Aorta (tissue), 5 donors: ENCODE results near the gene HDGF. TPM values are rescaled to one million over a fixed set of nuclear protein-coding genes. Genes with fewer than 3 reads are reported as not detected.

ENCODE experiments used
- ATAC-seq: fragments of 200-7000 bp; cut with Tn5 transposase; one replicate; pipeline ENCODE4 v1.9.1; 2022; ENCODE audit warnings: moderate library complexity; ENCODE audit not compliant: low FRiP score
- DNase-seq, 2 donors: peaks; one replicate each; pipeline ENCODE4 v3.0.0-alpha.2; 2020
- H3K27ac ChIP-seq, 2 donors: one replicate each; pipeline ENCODE4 v1.5.1; 2013; ENCODE audit warnings: low read length in 2 of 2, mild to moderate bottlenecking in 2 of 2, moderate library complexity in 2 of 2, control low read depth in 1 of 2, inconsistent platforms in 1 of 2, low read depth in 1 of 2
- H3K27me3 ChIP-seq, 2 donors: one replicate each; pipeline ENCODE4 v1.6.1; 2013; ENCODE audit warnings: control low read depth in 1 of 2, low read length in 1 of 2, mild to moderate bottlenecking in 1 of 2, moderate library complexity in 1 of 2; ENCODE audit not compliant: insufficient read depth in 2 of 2, control insufficient read depth in 1 of 2
- H3K36me3 ChIP-seq, 2 donors: one replicate each; pipeline ENCODE4 v1.6.1; 2013; ENCODE audit warnings: control low read depth in 1 of 2, low read length in 1 of 2, mild to moderate bottlenecking in 1 of 2; ENCODE audit not compliant: insufficient read depth in 2 of 2, control insufficient read depth in 1 of 2
- H3K4me1 ChIP-seq, 2 donors: one replicate each; pipeline ENCODE4 v1.6.1; 2013; ENCODE audit warnings: low read length in 2 of 2, control low read depth in 1 of 2, mild to moderate bottlenecking in 1 of 2, moderate library complexity in 1 of 2; ENCODE audit not compliant: insufficient read depth in 2 of 2, control insufficient read depth in 1 of 2
- H3K4me3 ChIP-seq, 2 donors: one replicate each; pipeline ENCODE4 v1.5.1; 2013; ENCODE audit warnings: low read length in 2 of 2, control low read depth in 1 of 2, mild to moderate bottlenecking in 1 of 2
- H3K9me3 ChIP-seq: one replicate; pipeline ENCODE4 v1.6.1; 2013; ENCODE audit warnings: mild to moderate bottlenecking, low read length; ENCODE audit not compliant: control insufficient read depth
- WGBS, 2 donors: extraction: QIAGEN DNeasy Blood & Tissue Kit; methylation state at CpG; one replicate each; pipeline ENCODE4 v1.1.7; 2013; 5-methylcytosine and 5-hydroxymethylcytosine counted together
- intact Hi-C, 2 donors: fragments of 100-400 bp; cut with DNase I; formaldehyde crosslinking; loops; one replicate each; pipeline versions ENCODE4 v1.14.2 to v1.15.0; 2022
- polyA plus RNA-seq, 2 donors: library from polyadenylated mRNA; stranded (reverse); fragments of 200-250 nt; gene quantifications; one replicate each; pipeline ENCODE4 v1.2.3, GENCODE V29; 2013
- total RNA-seq, 2 donors: library from RNA; stranded (reverse); fragmentation: NEBNext Ultra II Directional; extraction: Animal tissue kit (Norgen Biotek cat#: 25700); gene quantifications; one replicate each; pipeline ENCODE4 v1.2.1, GENCODE V29; 2021
- donor health status: healthy with polysubstance abuse.
- donor health status: Bipolar disorder and iron deficiency.
- donor health status: DM: no; HTN: no; CAD: no.
- donor health status: DM: no; HTN: no; CAD: no.
- donor health status: DM: yes; HTN: yes; CAD: no.

Gene HDGF
- total and polyA plus RNA-seq, 4 donors = 94.9 to 135 (median 116) TPM

DNA sequence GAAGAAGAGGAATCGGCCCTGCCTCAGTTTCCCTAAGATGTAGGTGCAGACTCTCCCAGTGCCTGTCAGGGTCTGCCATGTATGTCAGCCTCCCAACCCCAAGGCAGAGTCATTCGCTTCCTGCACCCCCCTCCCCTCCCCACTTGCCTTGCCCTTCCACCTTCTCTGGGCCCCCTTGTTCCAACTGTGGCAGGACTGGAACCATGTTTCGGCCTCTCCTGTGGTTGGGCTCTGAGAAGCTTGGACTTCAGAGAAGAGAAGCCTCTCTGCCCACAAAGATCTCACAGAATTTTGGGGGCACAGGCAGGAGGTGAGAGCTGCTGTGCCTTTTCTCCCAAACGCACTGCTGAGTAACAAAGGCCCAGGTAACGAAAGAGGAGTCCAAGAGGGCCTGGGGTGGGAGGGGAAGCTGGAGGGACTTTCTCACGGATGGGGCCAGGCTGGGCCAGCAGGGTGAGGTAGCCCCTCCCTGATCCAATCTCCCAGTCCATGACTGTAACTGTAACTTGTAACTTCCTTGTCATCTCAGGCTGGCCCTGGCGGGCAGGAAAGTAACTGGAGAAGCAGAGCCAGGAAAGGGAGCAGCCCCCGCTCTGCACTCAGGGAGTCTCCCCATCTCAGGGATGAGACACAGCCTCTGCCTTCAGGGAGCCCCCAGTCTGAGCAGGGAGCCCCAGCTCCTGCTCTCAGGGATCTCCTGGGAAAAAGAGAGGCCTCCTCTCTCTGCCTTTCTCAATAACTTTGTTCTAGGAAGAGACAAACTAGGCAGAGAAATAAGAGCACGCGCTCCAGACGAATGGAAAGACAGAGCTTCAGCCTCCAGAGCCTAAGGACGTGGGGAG lies 57.4 kb downstream of the HDGF start:
- Histone ChIP-seq H3K36me3 (no peaks in the 10 kb centered on the region), H3K9me3 (no peaks in the 10 kb centered on the region), H3K4me3 (no peak overlapping the region), H3K4me1 (no peaks in the 10 kb centered on the region), H3K27me3 (no peaks in the 10 kb centered on the region), H3K27ac (no peak overlapping the region)
- intact Hi-C loops = loop anchor here in 1 of 2 donors (10.0 kb wide), 1 partner anchor 191 kb away; no protein-coding TSS in a partner anchor
- 81 to 82% methylated on average over 12 of the region's 12 CpGs for WGBS, 2 donors
- ATAC-seq = no peak
- DNase-seq = no peak

DNA sequence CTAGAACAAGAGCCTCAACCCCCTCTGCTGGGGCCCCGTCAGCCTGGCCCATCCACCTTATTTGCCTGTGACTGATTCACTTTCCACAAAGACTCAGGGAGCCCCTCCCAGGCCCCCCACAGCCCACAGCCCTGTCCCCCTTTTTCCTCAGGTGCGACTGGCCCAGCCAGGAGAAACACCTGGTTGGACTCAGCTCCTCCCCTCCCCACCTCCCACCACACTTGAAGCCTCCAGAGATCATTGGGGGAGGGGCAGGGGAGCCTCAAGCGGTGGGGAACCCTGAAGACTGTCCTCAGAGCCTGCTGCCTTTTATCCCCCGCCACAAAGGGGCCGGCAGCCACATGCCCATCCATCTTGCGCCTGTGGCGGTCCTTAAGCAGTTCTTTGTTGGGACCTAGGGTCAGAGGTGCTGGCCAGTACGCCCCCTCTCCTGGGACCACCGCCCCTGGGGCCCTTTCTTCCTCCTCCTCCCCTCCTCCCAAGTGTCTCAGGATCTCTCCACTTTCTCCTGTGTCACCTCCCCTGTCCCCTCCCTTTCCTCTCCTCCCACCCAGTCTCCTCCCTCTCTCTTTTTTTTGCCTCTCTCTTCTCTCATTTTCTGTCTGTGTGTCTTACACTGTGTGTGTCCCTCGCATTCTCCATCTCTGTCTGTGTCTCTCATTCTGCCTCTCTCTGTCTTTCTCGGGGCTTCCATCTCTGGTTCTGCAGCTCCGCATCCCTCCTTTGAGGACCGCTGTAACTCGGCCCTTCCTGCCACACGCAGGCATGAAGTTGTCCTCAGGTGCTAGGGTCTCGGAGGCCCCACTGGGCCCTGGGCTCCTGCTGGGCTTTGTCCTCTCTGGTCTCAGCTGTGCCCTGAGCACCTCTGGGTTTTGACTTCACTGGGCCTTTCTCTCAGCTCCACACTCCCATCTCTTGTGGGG lies 58.3 kb downstream of the HDGF start:
- Histone ChIP-seq H3K4me1 (no peaks in the 10 kb centered on the region), H3K4me3 (no peak overlapping the region), H3K9me3 (no peaks in the 10 kb centered on the region), H3K27ac (no peak overlapping the region), H3K36me3 (no peaks in the 10 kb centered on the region), H3K27me3 (no peaks in the 10 kb centered on the region)
- intact Hi-C loops = loop anchor here in 1 of 2 donors (10.0 kb wide), 1 partner anchor 192 kb away; no protein-coding TSS in a partner anchor
- ATAC-seq = no peak
- no peak for DNase-seq
- WGBS, 2 donors = 65 to 67% methylated on average over 16 of the region's 16 CpGs

DNA sequence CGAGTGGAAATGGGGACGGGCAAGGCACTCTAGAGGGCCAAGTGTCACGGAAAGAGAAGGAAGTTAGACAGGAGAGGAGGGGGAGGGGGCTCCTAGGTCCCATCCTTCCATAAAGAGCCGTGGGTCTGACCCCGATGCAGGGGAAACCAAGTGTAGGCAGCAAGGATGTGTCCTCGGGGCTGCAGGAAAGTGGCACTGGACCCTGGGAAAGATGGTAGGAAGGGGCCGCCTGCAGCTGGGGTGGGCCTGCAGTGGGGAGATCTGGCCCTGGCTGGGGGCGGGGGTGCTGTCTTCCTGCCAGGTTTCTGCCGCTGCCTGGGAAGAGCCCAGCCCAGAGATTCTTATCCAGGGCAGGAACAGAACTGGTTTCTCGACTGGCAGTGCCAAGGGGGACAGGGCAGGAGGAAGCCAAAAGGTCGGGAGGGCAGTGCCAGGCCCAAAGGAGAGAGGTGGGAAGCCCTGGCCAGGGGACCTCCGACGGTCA lies 59.0 kb downstream of the HDGF start:
- H3K4me1 ChIP-seq = no peaks in the 10 kb centered on the region
- no peaks in the 10 kb centered on the region for H3K9me3 ChIP-seq
- 34% methylated on average over 13 of the region's 13 CpGs for WGBS, 2 donors
- intact Hi-C loops = loop anchor here in 1 of 2 donors (10.0 kb wide), 1 partner anchor 192 kb away; no protein-coding TSS in a partner anchor
- H3K27ac ChIP-seq = no peak overlapping the region
- DNase-seq (no peak), ATAC-seq (no peak)
- H3K27me3 ChIP-seq = no peaks in the 10 kb centered on the region
- no peaks in the 10 kb centered on the region for H3K36me3 ChIP-seq
- no peak overlapping the region for H3K4me3 ChIP-seq

Other genes starting within 250 kb of the HDGF start
- gene IQGAP3, start 179.1 kb downstream of the HDGF start, total RNA-seq = 1 to 10 TPM in 1 of 2 donors, under 1 TPM in 1; 0.58 to 2.3 TPM
- gene IQGAP3, start 179.1 kb downstream of the HDGF start, polyA plus RNA-seq = under 1 TPM; 0.10 to 0.38 TPM
- gene TTC24, start 172.0 kb downstream of the HDGF start, total RNA-seq = under 1 TPM in 1 of 2 donors, not detected in 1; 0.36 TPM
- not detected for gene TTC24, start 172.0 kb downstream of the HDGF start, polyA plus RNA-seq
- 10 to 100 TPM; 41.5 to 46.0 TPM for gene NAXE, start 159.9 kb downstream of the HDGF start, total RNA-seq
- gene NAXE, start 159.9 kb downstream of the HDGF start, polyA plus RNA-seq = 10 to 100 TPM; 67.7 to 69.4 TPM
- 10 to 100 TPM; 15.6 to 24.0 TPM for gene GPATCH4, start 150.2 kb downstream of the HDGF start, total RNA-seq
- gene GPATCH4, start 150.2 kb downstream of the HDGF start, polyA plus RNA-seq = 10 to 100 TPM; 12.2 to 22.4 TPM
- under 1 TPM; 0.39 to 0.94 TPM for gene HAPLN2, start 132.3 kb downstream of the HDGF start, total RNA-seq
- gene HAPLN2, start 132.3 kb downstream of the HDGF start, polyA plus RNA-seq = under 1 TPM in 1 of 2 donors, not detected in 1; 0.13 TPM
- gene BCAN, start 109.6 kb downstream of the HDGF start, total RNA-seq = under 1 TPM in 1 of 2 donors, not detected in 1; 0.36 TPM
- gene BCAN, start 109.6 kb downstream of the HDGF start, polyA plus RNA-seq = under 1 TPM in 1 of 2 donors, not detected in 1; 0.95 TPM
- gene NES, start 74.3 kb downstream of the HDGF start, total RNA-seq = 10 to 100 TPM; 47.9 to 57.2 TPM
- gene NES, start 74.3 kb downstream of the HDGF start, polyA plus RNA-seq = 1 to 10 TPM; 5.5 to 8.0 TPM
- gene CRABP2, start 46.1 kb downstream of the HDGF start, total RNA-seq = 10 to 100 TPM in 1 of 2 donors, 1 to 10 TPM in 1; 3.8 to 34.4 TPM
- gene CRABP2, start 46.1 kb downstream of the HDGF start, polyA plus RNA-seq = 1 to 10 TPM; 6.5 to 7.8 TPM
- gene METTL25B, start 23.2 kb downstream of the HDGF start, total RNA-seq = 10 to 100 TPM; 20.7 to 33.6 TPM
- 10 to 100 TPM; 24.2 to 46.2 TPM for gene METTL25B, start 23.2 kb downstream of the HDGF start, polyA plus RNA-seq
- 10 to 100 TPM; 20.6 to 26.9 TPM for gene ISG20L2, start 22.9 kb downstream of the HDGF start, total RNA-seq
- 10 to 100 TPM; 11.7 to 20.2 TPM for gene ISG20L2, start 22.9 kb downstream of the HDGF start, polyA plus RNA-seq
- gene MRPL24, start 10.6 kb downstream of the HDGF start, total RNA-seq = 10 to 100 TPM; 44.0 to 46.1 TPM
- gene MRPL24, start 10.6 kb downstream of the HDGF start, polyA plus RNA-seq = 10 to 100 TPM; 68.5 to 73.1 TPM
- gene PRCC, start 15.9 kb upstream of the HDGF start, total RNA-seq = 10 to 100 TPM; 41.0 to 50.2 TPM
- 10 to 100 TPM; 17.2 to 43.5 TPM for gene PRCC, start 15.9 kb upstream of the HDGF start, polyA plus RNA-seq
- gene SH2D2A, start 65.2 kb upstream of the HDGF start, total RNA-seq = 1 to 10 TPM; 2.7 to 2.9 TPM
- gene SH2D2A, start 65.2 kb upstream of the HDGF start, polyA plus RNA-seq = under 1 TPM in 1 of 2 donors, not detected in 1; 0.38 TPM
- gene INSRR, start 107.4 kb upstream of the HDGF start, total RNA-seq = under 1 TPM in 1 of 2 donors, not detected in 1; 0.51 TPM
- not detected for gene INSRR, start 107.4 kb upstream of the HDGF start, polyA plus RNA-seq
- gene NTRK1, start 109.2 kb upstream of the HDGF start, total RNA-seq = 1 to 10 TPM; 1.2 to 3.5 TPM
- under 1 TPM; 0.50 to 0.56 TPM for gene NTRK1, start 109.2 kb upstream of the HDGF start, polyA plus RNA-seq
- 10 to 100 TPM; 17.4 to 32.9 TPM for gene PEAR1, start 142.0 kb upstream of the HDGF start, total RNA-seq
- 10 to 100 TPM in 1 of 2 donors, 1 to 10 TPM in 1; 5.6 to 46.6 TPM for gene PEAR1, start 142.0 kb upstream of the HDGF start, polyA plus RNA-seq
- gene LRRC71, start 169.0 kb upstream of the HDGF start, total RNA-seq = 1 to 10 TPM in 1 of 2 donors, under 1 TPM in 1; 0.42 to 1.3 TPM
- 1 to 10 TPM in 1 of 2 donors, not detected in 1; 2.4 TPM for gene LRRC71, start 169.0 kb upstream of the HDGF start, polyA plus RNA-seq